Vagina (tissue), 2 donors: Measurements from ENCODE around the gene ITGAX.

Experiments
- POLR2AphosphoS5 ChIP-seq, 2 donors: sonication (generic); formaldehyde crosslinking; IDR thresholded peaks; one replicate each; pipeline ENCODE4 v1.9.0; 2017; ENCODE audit warnings: antibody characterized with exemption in 2 of 2, mild to moderate bottlenecking in 2 of 2, low read depth in 1 of 2; ENCODE audit not compliant: insufficient read depth in 1 of 2
- TF ChIP-seq, protein P1 (sequence below), 3 experiments: fragments of 450-650 bp in 2 of 3; fragments of 200-600 bp in 1 of 3; sonication (generic) in 1 of 3; IDR thresholded peaks; one replicate each; pipeline ENCODE4 v1.5.1; 2017 to 2019; ENCODE audit warnings: antibody characterized with exemption in 3 of 3, mild to moderate bottlenecking in 2 of 3, moderate library complexity in 2 of 3

GRCh38 chr16:31331807-31332301 lies 23.1 kb upstream of the ITGAX start:
- TF ChIP-seq, protein P1, sequence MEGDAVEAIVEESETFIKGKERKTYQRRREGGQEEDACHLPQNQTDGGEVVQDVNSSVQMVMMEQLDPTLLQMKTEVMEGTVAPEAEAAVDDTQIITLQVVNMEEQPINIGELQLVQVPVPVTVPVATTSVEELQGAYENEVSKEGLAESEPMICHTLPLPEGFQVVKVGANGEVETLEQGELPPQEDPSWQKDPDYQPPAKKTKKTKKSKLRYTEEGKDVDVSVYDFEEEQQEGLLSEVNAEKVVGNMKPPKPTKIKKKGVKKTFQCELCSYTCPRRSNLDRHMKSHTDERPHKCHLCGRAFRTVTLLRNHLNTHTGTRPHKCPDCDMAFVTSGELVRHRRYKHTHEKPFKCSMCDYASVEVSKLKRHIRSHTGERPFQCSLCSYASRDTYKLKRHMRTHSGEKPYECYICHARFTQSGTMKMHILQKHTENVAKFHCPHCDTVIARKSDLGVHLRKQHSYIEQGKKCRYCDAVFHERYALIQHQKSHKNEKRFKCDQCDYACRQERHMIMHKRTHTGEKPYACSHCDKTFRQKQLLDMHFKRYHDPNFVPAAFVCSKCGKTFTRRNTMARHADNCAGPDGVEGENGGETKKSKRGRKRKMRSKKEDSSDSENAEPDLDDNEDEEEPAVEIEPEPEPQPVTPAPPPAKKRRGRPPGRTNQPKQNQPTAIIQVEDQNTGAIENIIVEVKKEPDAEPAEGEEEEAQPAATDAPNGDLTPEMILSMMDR (IDR thresholded peaks at IDR 0.05), result no peak
- TF ChIP-seq POLR2AphosphoS5 (IDR thresholded peaks at IDR 0.05; ENCODE audit: insufficient read depth in 1 of 2, low read depth in 1 of 2), result no peak
